Measurements from ENCODE around the gene NKAIN2.

Gene NKAIN2

DNA sequence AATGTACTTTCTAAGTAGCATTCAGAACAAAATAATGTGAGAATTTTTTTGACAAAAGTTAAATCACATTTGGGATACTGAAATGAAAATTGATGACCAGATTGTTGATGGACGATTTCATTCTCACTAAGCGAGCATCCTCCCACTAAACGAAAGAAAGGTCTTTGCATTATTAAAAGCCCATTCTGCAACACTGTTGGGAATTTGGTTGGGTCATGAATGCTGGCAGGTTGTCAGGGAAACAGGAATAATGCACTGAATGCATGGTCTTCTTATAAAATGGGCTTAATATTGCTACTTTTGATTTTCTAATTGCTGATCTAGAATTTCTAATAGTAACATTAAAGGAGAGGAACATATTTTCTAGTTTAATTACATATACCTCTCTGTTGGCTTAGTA, 229.8 kb downstream of the NKAIN2 start:
- DNase-seq (ENCODE audit: low spot score): no peak

DNA sequence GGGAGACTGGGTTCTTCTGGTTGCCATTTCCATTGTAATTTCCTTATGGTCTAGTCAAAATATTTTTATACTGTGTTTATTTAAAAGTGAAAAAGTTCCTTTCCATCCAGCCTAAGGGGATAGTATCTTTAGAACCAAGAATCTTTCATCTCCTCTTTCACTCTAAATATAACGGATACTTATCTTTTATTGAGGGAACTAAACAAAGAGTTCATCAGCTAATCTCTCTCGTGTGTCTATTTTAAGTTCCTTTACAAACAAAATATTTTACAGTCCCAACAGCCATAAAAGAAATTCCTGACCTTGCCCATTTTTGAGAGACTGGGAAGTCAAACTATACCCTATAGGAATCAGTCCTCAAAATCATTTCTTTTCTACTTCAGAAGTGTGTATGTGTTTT, 232.7 kb downstream of the NKAIN2 start:
- DNase-seq (ENCODE audit: low spot score): no peak

- DNase-seq (ENCODE audit: low spot score): no peak
These were observed 237.0 kb downstream of the NKAIN2 start for GRCh38 chr6:124040655-124041054.

DNA sequence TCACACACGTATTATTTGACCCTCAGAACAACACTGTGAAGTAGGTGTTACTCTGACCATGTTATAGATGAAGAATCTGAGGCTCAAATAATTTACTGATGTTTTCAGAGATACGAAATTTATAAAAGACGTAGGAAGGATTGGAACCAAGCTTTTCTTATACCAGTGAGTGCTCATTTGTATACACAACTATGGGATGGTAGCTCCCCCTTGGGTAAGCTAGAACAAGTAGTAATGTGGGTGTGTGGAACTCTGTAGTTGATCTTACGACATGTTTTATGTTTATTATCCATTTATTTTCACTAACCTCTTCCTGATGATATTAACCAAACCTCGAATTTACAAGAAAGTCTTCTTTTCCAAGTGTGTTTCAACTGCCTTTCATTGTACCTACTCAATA, 248.5 kb downstream of the NKAIN2 start:
- DNase-seq (ENCODE audit: low spot score): no peak

DNA sequence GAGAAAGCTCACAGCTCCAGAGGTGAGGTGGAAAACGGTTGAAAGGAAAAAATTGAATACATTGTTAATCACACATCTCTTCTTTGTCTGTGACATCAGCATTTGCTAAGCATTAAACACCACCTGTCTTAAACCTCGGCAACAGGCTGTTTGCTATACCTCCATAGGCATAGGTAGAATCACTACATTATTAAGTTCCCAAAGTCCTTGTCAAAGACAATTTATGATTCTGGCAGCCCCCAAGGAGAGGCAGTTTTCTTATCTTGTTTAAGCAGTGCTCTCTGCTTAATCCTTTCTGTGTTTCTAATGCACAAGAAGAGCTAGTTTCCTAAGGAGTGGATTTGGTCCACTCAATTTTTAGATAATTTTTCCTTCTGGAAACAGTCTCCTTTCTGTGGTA, 249.7 kb downstream of the NKAIN2 start:
- no peak for DNase-seq (ENCODE audit: low spot score)

DNA sequence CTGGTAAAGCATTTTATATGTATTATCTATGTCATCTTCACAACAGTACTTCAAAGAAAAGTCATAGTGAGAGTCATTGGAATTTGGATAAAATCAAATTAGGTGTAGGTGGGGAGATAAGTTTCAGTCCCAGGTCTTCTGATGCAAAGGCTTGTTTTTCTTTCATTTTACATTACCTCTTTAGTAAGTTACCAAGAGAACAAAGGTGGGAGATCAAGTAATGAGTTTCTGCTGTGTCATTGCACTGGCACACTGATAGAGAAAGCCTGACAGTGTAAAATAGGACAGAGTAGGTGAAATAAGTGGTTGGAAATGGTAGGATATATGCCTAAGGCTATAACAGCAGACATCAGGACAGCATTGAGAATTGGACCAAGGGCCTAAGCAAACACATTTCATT, 250.4 kb downstream of the NKAIN2 start:
- no peak for DNase-seq (ENCODE audit: low spot score)

DNA sequence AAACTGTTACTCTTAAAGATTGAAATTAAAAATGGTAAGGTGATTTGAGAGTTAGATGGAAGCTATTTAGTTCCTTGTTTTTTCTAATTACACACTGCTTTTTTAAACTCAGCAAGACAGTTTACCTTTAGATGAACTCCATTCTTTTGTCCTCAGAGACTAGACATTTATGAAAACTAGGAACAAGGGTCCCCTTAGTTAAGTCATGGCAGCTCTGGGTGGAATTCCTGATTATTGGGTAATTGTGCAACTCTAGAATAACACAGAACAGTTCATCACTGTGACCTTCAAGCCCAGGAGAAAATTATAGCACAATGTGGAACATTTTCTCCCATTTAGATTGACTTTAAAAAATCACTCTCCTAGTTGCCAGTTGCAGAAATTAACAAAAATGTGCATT, 251.7 kb downstream of the NKAIN2 start:
- no peak for DNase-seq (ENCODE audit: low spot score)

GRCh38 chr6:124055963-124056362, 252.3 kb downstream of the NKAIN2 start:
- DNase-seq (ENCODE audit: low spot score): no peak

GRCh38 chr6:124056407-124057334, 253.0 kb downstream of the NKAIN2 start:
- DNase-seq (ENCODE audit: low spot score): no peak

GRCh38 chr6:124057461-124057860, 253.8 kb downstream of the NKAIN2 start:
- no peak for DNase-seq (ENCODE audit: low spot score)

DNA sequence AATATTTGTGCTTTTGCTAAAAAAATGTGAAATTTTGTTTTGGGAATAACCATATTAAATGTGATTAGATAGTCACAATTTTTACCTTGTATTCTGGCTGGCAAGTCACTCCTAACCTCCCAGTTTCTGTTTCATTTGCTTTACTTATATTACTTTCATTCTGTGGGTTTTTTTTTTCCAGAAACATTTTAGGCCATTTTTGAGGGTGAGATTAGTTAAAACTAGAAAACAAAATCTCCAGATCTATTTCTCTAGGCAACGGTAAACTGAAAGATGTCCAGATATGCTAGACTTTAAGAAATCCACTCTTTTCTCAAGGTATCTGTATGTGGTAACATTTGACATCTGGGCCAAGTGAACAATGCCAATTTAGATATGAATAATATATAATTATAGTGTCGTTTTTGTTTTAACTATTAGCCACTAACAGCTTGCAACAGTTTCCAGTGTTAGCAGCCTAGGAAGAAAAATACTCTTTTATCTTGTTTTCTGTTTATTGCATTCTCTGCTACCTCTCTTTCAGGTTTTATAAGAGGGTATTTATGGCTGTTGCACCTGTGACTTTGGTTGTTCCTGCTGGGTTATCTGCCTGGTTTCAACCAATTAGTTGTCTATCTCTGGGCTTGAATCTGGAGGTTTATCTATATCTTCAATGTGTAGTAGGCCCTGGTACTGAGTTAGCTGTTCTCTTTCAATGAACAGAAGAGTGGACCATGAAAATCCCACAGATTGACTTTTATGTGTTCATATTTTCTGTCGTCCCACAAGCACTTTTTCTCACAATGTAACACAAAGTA, 260.9 kb downstream of the NKAIN2 start:
- DNase-seq (ENCODE audit: low spot score): no peak

- DNase-seq (ENCODE audit: low spot score): no peak
These were observed 262.6 kb downstream of the NKAIN2 start for GRCh38 chr6:124066269-124066668.

- no peak for DNase-seq (ENCODE audit: low spot score)
These were observed 263.4 kb downstream of the NKAIN2 start for GRCh38 chr6:124066946-124067552.

DNA sequence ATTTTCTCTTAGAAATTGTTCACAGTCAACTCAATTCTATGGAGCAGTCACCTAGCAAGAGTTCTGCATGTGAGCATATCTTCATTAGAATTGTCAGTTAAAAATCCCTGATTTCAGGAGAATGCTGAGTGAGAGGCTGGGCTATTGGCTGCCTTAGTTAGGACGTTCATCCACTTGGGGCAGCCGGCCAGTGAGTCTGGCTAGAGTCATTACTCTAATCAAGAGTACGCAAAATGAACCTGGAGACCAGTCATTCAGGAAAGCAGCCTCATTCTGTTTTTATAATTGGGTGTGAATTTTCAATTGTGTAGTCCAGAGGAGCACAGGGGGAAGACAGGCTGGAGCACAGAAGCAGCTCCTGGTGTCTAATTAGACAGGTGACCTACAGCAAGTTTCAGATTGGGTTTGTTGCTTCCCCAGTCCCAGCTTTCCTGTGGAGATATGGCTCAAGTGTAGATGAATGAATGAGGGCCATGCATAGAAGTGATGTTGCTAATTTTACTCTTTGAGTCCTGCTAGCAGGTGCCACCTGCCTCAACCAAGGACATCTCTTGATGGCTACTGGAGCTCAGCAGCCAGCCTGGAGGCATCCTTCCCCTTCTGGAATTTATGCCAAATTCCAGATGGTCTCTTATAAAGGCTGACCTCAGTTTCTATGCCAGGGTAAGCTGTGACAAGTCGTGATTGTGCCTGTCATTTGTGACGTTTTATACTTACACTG, 265.7 kb downstream of the NKAIN2 start:
- DNase-seq (ENCODE audit: low spot score): no peak

GRCh38 chr6:124073021-124073420, 269.4 kb downstream of the NKAIN2 start:
- DNase-seq (ENCODE audit: low spot score): no peak

DNA sequence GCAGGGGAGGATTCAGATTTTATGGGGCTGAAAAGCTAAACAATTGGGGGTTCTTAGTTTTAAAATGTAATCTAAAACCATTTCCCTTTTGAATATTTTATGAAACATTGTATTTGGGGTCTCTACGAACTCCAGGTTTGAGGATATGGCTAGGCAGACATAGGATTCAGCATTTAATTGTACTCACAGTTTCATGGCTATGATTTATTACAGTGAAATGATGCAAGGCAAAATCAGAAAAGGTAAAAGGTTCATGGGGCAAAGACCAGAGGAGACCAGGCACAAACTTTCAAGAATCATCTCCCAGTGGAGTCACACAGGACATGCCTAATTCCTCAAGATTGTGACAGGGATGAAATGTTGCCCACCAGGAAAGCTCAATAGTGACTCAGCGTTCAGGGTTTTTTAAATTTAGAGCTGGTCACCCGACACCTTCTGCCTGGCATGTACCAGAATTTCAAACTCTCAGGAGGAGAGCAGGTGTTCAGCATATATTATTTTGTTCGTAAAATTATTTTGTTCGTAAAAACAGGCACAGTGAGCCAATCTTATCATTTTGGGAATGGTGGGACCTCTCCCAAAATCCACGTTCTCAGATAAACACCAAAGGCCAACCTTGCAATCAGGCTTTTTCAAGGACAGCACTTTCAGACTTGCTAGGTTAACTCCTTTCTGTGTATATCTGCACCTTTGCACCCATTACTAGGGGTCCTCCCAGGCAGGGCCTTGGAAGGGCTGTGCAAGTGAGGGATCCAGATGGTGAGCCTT, 270.3 kb downstream of the NKAIN2 start:
- DNase-seq (ENCODE audit: low spot score): no peak

- no peak for DNase-seq (ENCODE audit: low spot score)
These were observed 270.9 kb downstream of the NKAIN2 start for GRCh38 chr6:124074606-124075005.

GRCh38 chr6:124076336-124077048, 272.8 kb downstream of the NKAIN2 start:
- no peak for DNase-seq (ENCODE audit: low spot score)

DNA sequence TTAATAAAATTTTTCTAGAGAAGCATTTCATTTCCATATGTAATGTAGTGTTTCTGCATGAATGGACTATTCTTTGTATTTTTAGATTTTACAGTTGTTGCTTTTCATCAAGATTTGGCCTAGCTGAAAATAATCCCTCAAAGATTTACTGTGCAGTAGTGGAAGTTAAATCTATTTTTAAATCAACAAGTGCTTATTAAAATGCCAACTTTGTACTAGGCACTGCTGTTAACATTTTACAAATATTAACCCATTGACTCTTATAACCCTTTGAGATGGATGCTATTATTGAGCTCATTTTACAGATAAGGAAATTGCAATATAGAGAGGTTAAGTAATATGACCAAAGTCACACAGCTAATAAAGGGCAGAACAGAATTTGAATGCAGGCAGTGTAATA, 274.5 kb downstream of the NKAIN2 start:
- DNase-seq (ENCODE audit: low spot score): no peak

GRCh38 chr6:124080483-124080882, 276.8 kb downstream of the NKAIN2 start:
- no peak for DNase-seq (ENCODE audit: low spot score)

- DNase-seq (ENCODE audit: low spot score): no peak
These were observed 286.8 kb downstream of the NKAIN2 start for GRCh38 chr6:124090491-124090890.
